ENCODE data around the gene TERC.
"Not testable (repeated sequence)": the region's sequence is repeated elsewhere in the genome, so short reads cannot be mapped to it uniquely, and the experiment has no call there.

The TERC gene

DNA sequence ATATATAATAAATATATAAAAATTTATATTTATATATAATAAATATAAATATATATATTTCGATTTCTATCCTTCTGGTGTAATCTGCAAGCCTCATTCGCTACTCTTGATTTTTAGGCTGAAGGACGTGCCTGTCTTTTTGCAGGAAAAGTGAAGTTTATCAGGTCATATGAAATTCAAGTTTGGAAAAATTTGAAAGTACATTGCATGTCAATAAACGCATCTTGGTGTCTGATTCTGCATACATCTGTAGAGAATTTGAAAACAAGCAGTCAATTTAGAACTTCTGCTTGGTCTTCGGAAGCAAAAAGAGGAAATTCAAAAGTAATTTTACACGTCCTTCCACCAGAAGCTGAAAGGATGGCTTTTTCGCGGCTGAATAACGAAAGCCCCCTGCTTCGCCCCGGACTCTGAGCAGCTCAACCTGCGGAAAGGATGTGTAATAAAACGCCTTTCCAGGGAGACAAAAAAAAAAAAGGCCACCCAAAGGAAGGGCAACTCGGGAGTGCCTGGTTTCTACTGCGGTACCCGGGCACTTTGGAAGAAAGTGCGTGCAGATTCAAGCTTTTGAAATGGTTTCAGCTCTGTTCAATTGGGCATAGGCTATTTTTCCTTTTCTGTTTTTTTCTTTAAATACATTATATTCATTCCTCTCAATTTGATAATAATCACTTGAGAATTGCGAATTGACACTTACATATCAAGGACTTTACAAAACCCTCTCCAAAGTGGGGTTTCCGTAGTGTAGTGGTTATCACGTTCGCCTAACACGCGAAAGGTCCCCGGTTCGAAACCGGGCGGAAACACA is 6.8 kb upstream of the TERC start:
- peak; percentile 76 for DNase-seq

DNA sequence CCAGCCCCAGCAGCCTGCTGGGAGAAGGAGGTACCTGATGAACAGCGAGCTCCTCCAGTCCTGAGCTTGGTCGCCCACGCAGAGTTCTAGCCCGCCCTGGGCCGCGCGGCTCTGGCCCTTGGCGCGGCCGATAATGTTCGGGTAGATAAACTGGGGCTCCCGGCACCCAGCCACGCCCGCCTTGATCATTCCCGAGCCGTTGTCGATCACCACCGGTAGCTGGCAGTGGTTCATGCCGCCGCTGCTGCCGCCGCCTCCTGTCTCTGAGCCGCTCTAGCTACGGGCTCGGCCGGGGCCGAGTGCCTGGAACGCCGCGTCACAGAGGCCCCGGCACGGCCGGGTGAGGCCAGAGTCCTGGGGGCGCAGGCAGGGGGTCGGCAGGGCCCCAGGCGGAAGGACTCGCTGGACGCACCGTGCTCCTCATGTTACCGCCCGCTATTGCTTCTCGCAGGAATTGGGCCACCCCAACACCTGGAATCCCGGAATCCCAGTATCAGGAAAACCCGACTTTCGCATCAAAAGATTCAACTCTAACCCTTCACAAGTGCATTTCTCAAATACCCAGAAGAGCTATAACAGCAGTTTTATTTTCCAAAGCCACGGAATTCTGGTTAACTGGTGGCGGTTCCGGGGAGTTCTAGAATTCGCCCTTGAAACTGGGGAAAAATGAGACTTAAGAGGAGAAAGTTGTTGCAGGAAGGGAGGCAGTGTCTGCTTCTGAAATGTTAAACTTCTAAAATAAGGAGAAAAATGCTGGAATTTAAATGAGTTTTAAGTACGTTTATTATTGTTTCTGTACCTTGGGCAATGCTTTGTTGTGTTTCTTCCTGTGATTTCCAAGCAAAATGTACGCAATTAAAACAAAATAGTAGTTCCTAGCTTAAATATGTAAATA is 4.7 kb upstream of the TERC start, which contains the start of gene ACTRT3:
ACTRT3 (minus strand) TSS at position 275 of the 895 bp plus-strand sequence; CDS start at position 234, 41 bp downstream.
- peak; percentile 82 for DNase-seq

DNA sequence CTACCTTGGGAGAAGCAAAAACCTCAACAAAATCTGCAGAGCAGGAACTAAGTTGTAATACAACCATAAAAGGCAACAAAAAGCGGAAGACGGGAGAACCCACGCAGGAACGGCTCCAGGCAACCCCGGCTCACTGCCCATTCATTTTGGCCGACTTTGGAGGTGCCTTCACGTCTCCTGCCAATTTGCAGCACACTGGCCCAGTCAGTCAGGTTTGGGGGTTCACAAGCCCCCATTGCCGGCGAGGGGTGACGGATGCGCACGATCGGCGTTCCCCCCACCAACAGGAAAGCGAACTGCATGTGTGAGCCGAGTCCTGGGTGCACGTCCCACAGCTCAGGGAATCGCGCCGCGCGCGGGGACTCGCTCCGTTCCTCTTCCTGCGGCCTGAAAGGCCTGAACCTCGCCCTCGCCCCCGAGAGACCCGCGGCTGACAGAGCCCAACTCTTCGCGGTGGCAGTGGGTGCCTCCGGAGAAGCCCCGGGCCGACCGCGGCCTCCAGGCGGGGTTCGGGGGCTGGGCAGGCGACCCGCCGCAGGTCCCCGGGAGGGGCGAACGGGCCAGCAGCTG is 463 bp downstream of the TERC start:
- DNase-seq: peak; percentile 81

DNA sequence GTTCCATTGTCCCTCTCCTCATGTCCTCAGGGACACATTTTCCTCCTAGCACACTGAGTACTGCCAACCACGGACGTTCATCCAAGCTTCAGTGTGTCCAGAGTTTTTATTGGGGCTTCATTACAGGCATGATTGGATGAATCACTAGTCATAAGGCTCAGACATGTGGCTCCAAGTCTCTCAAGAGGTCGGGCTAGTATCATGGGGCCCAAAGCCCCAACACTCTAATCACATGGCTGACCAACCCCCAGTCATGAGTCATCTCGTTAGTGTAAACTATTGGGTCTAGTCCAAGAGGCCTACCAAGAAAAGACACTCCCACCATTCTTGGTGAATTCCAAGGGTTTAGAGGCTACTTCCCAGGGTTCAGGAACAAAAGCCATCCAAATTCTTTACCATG is 4.4 kb downstream of the TERC start:
- no peak for DNase-seq

DNA sequence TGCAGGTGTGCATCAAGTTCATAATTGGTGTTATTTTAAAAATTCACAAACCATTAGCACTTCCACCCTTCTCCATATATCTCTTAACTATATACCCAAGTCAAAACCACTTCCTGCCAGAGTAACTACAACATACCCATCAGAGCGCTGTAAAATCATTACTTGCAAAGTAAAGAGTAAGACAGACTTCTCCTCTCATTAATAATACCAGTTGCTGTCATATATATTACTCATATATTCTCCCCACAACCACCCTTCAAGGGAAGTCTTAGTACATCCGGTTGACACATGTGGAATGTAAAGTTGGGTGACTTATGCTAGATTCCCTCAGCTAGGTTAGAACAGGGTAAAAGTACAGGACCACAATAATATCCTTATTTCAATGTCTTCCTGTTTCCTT is 5.6 kb downstream of the TERC start:
- DNase-seq: no peak

DNA sequence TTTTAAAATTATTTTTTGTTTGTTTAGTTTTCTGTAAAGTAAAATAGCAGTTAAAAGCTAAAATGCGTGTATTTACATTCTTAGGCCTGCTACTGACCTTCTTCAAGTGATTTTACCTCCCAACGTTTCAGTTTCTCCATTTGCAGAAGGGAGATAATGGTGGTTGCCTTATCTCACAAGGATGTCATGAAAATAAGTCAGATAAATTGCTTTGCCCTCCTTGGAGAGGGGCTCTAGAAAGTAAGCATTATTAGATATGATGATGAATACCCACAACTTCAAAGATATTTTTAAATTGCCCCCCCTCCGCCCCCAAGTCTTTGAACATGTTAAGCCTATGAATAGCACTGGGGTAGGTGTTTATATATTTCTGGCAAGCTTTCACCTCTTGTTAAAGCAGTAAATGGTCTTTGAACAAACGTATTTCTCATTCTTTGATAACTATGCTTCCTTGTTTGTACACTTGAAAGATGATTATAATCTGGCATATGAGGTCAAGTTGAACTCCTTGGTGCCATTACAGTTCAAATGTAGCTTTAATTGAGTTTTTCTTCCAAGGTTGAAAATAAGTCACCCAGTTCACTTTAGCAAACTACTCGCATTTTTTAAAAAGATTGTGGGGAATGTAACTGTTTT is 6.4 kb downstream of the TERC start:
- DNase-seq: no peak

DNA sequence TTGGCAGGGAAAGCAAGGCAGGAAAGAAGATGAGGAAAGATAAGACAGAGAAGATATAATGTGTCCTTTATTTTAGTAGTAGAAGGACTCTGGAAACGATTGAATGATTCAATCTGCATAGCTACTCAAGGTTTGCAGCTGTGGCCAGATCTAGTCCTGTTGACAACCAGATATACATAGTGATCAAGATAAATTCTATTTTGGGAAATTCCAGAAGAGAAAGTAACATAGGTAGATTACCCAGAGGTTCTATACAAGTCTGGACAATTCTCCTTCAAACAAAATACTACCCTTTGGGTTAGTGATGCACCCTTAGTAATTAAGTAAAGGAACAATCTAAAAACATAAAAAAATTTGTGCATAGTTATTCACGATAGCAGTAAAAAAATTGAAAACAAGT is 9.4 kb downstream of the TERC start:
- DNase-seq: no peak

DNA sequence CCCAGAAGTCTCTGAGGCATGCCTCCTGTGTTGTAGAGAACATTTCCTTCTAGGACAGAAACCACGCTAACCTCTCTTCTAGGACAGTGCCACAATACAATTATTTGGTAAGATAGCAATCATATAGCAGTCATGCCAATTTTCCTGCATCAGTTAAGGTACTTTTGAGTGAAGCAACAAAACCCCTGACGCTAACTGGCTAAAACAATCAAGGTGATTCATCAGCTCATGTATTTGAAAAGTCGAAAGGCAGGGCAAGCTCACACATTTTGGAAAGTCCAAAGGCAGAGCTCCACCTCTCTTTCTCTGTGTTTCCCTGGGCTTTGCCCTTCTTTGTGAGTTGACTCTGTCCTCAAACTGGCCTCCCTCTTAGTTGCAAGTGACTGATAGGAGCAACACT is 10.1 kb downstream of the TERC start:
- DNase-seq: no peak

DNA sequence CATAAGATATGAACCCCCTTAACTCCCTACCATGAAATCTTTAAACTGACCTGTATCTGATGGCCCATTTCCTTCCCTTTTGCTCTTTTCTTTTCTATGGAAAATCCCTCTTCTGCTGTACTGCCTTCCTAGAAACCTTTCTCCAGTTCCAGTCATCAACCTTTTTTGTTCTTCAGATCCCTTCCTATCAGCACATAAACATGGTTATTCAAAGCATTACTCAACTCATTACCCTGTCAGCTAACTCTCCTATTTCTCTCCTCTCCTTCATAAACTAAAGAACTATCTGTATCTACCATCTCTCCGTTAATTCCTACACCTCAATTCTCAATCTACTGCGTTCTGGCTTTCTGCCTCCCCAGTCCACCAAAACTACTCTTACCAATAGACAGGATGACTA is 13.0 kb downstream of the TERC start:
- DNase-seq: no peak

DNA sequence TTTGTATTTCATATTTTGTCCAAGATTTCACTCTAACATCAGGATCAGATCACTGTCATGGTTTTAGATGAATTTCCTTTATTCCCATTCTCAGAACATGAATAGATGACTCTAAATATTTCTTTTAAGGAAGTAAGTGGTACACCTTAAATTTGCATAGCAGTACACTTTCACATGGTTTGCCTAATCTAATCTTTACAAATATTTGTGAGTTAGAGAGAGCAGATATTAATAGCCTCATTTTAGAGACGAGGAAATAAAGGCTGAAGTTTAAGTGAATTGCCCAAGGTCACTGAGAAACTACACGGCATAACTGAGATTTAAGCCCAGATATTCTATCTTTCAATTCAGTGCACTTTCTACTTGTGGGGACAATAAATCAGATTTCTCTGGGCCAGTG is 14.2 kb downstream of the TERC start:
- DNase-seq: no peak

DNA sequence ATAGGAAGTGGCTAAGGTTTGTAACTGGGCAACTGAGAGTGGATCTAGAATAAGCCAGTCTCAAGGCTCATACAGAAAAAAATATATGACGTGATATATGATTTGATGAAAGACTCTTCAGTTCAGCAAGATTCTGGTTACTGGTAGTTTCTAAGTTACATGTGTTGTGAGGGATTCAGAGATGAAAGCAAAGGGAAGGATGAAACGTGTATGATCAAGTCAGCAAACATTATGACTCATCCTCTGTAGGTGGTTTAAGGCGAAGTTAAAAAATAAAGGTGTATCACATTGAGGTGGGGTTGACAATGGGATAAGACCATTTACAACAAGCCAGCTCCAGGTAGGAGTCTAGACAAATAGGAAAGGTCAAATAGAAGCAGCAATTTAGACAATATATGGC is 16.2 kb downstream of the TERC start:
- no peak for DNase-seq

DNA sequence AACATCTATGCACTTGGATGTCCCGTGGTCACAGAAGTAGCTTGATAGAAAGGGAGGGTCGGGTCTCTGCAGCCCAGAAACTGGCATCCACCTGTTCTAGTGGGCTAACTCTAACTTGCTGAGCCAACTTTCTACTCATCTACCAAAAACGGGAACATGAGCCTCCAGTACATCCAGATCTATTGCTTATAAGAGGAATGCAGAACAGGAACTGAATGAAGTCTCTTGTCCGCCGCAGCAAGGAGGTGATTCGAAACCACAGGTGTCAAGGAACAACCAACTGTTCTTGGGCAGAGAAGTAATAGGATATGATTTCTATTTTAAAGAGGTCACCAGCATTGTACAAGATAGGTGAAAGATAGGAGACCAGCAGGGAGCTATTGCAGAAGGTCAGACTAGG is 17.9 kb downstream of the TERC start:
- no peak for DNase-seq

DNA sequence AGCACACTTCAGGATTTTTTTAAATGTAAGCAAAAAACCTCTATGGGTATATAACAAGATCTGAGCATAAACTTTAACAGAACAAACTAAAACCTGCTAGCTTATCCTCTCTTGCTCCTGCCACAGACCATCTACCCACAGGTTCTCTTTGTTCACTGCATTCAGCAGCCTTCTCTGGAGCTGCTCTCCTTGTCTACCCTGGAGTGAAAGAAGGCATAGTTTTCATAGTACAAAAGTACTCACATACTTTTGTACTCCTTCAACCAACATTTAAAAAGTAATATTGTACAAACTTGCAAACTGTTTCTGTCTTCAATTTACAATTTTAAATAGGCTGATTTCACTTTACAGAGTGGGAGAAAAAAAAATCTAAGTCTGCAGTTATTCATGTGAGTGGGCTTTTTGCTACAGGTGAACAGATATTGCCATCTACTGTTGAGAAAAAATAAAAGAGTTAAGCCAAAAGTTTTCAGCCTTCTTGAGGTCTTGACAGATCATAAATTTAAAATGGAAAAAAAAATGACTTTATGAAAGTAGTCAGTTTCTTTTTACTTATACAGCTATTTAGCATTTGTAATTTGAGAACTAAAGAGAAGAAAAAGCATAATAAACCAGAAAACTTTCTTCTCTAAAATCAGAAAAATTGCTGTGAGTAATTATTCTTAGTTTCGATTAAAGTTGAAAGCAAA is 20.4 kb downstream of the TERC start:
- no peak for DNase-seq

DNA sequence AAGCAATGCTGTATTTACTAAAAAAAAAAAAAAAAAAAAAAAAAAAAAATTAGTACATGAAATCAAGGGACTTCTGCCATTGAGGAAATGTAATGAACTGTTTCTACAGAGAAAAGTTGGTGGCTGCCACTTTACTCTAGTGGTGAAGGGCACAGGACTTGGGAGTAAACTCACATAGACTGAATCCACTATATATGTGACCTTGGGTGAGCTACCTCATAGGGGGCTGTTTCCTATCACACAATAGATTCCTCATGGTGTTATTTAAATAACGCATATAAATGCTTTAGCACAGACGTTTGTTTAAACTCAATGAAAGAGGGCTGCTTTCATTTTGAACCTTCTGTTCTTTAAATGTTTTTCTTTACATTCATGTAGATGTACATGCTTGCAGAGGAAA is 25.8 kb downstream of the TERC start:
- DNase-seq: no peak

DNA sequence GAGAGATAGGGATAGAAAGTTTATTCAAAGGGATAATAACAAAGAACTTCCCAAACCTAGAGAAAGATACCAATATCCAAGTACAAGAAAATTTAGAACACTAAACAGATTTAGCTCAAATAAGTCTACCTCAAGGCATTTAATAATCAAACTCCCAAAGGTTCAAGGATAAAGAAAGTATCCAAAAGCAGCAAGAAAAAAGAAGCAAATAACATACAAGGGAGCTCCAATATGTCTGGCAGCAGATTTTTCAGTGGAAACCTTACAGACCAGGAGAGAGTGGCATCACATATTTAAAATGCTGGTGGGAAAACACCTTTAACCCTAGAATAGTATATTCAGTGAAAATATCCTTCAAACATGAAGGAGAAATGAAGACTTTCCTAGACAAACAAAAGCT is 33.0 kb downstream of the TERC start:
- not testable (repeated sequence) for DNase-seq

DNA sequence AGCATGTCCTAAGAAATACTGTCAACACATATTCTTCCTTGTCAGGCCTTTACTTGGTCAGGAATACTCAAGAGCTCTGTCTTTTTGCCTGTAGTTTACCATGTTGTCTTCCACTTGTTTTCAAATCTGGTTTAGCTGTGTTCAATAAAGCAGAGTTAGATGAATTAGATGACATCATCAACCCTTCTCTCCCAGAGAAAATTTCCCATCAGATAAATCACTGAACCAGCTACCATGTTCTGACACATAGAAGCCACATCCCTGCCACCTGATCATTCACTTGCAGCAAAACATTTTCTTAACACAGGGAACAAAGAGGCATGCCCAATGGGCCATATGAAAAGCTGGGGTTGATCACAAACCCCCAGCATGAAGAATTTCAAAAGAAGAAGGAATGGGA is 42.1 kb downstream of the TERC start:
- no peak for DNase-seq

DNA sequence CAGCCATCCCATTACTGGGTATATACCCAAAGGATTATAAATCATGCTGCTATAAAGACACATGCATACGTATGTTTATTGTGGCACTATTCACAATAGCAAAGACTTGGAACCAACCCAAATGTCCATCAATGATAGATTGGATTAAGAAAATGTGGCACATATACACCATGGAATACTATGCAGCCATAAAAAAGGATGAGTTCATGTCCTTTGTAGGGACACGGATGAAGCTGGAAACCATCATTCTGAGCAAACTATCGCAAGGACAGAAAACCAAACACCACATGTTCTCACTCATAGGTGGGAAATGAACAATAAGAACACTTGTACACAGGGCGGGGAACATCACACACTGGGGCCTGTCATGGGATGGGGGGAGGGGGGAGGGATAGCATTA is 46.4 kb downstream of the TERC start:
- DNase-seq: not testable (repeated sequence)

All from right hindlimb (tissue), 1 donor.